ENCODE measurements around the gene CAMTA1. TPM values are rescaled to one million over a fixed set of nuclear protein-coding genes. Genes with fewer than 3 reads are reported as not detected.

The CAMTA1 gene
- total and polyA plus RNA-seq, 9 of the 15 experiments (the other 6 are each of a cell fraction or from before 2014, with no cell fraction given): 43.9 to 161 (median 65.9) TPM

GRCh38 chr1:7002728-7003127 is 217.5 kb downstream of the CAMTA1 start:
- under 1% methylated on average over 8 of the region's 8 CpGs for WGBS (ENCODE audit: insufficient coverage, low coverage, missing lambda C conversion rate)
- CTCF ChIA-PET (ENCODE audit: low intra/inter-chr PET ratio): no interaction called here
- no TSS peak for BruUV-seq (replicated peaks)
- peak; percentile 89 for TF ChIP-seq EHMT2 (IDR thresholded peaks at IDR 0.05)
- no peak for TF ChIP-seq ZNF41 (CRISPR knock-in tag; conservative IDR thresholded peaks at IDR 0.05)
- no peak for TF ChIP-seq ESRRB (CRISPR knock-in tag; IDR thresholded peaks at IDR 0.05; ENCODE audit: borderline replicate concordance)
- TF ChIP-seq MXD1 (CRISPR knock-in tag; IDR thresholded peaks at IDR 0.05; ENCODE audit: borderline replicate concordance, poor library complexity, severe bottlenecking): no peak
- peak; percentile 88 for TF ChIP-seq REST (IDR thresholded peaks at IDR 0.05; ENCODE audit: borderline replicate concordance)
- no peak for TF ChIP-seq REST (CRISPR knock-in tag; IDR thresholded peaks at IDR 0.05; ENCODE audit: low read depth)
- TF ChIP-seq ATF1 (CRISPR knock-in tag; IDR thresholded peaks at IDR 0.05): no peak
- no peak for TF ChIP-seq ATF1 (tag; IDR thresholded peaks at IDR 0.05)
- TF ChIP-seq SMAD1 (IDR thresholded peaks at IDR 0.05; ENCODE audit: low read depth, low read length, partially characterized antibody): no peak
- TF ChIP-seq CLOCK (CRISPR knock-in tag; IDR thresholded peaks at IDR 0.05; ENCODE audit: borderline replicate concordance): no peak

More at GRCh38 chr1:7002728-7003127, 217.5 kb downstream of the CAMTA1 start:
- no peak overlapping the region for H3K9ac ChIP-seq (ENCODE audit: insufficient read depth in 1 of 2, low read depth in 2 of 2, low read length in 2 of 2)
- H3K4me2 ChIP-seq (ENCODE audit: insufficient read depth, low read length): no peak overlapping the region
- no peaks in the 10 kb centered on the region for H4K20me1 ChIP-seq (replicated peaks; ENCODE audit: control insufficient read depth, insufficient read depth, low read length)
- H3K9me3 ChIP-seq (replicated peaks; ENCODE audit: control insufficient read depth, insufficient read depth, low read depth, low read length): no peaks in the 10 kb centered on the region
- no peaks in the 10 kb centered on the region for H3K4me1 ChIP-seq (replicated peaks in 1 of 2; ENCODE audit: control insufficient read depth in 2 of 2, insufficient read depth in 2 of 2, low read length in 2 of 2)
- no peak for DNase-seq (ENCODE audit: extremely low read depth in 1 of 4, low spot score in 3 of 4)
- no peak overlapping the region for H2AFZ ChIP-seq (ENCODE audit: low read depth, low read length)
- no peaks in the 10 kb centered on the region for H3K36me3 ChIP-seq (ENCODE audit: control insufficient read depth, insufficient read depth, low read length)
- H3K27ac ChIP-seq (ENCODE audit: extremely low read depth, low read depth, low read length): no peak overlapping the region
- in situ Hi-C loops (cut with MboI): no loop called here
- H3K79me2 ChIP-seq (ENCODE audit: control insufficient read depth, insufficient read depth, low read length): no peaks in the 10 kb centered on the region
- FAIRE-seq: no peak
- no peaks in the 10 kb centered on the region for H3K9me1 ChIP-seq (ENCODE audit: control insufficient read depth, insufficient read depth, low read length)
- intact Hi-C loops (cut with micrococcal nuclease): no loop called here
- no peak overlapping the region for H3K4me3 ChIP-seq
- H3K27me3 ChIP-seq (ENCODE audit: control insufficient read depth in 2 of 2, insufficient read depth in 2 of 2, low read length in 2 of 2): peaks cover 19 to 60% of the 10 kb centered on the region in 2 experiments; a peak in 4 of 5 replicates
- POLR2A ChIA-PET: no interaction called here
- no peak for ATAC-seq
